HCT116 (cell line): ENCODE results near the gene SLC44A5. TPM values are rescaled to one million over a fixed set of nuclear protein-coding genes. Genes with fewer than 3 reads are reported as not detected.

Experiments
- ATAC-seq: fragments of 200-7000 bp; cut with Tn5 transposase; 2 replicates; pipeline ENCODE4 v1.9.1; 2020; ENCODE audit warnings: mild to moderate bottlenecking, moderate library complexity
- BruUV-seq: library from RNA; stranded (reverse); fragments of 400-500 nt; replicated peaks from 2 replicates; lab custom pipeline; 2021; lab: Mats Ljungman, UMichigan
- CTCF ChIA-PET: fragments of 300-600 bp; sonication (Branson Sonifier 250); formaldehyde crosslinking; loops from one replicate; lab custom pipeline; 2021; ENCODE audit warnings: antibody characterized with exemption; lab: Charles Lee
- POLR2A ChIA-PET: fragments of 300-600, 350-600 bp; sonication (Branson Sonifier 250); formaldehyde crosslinking; loops from one replicate; lab custom pipeline; 2021; ENCODE audit warnings: antibody characterized with exemption; lab: Charles Lee
- RAD21 ChIA-PET, 2 experiments: fragments of 300-600 bp; sonication (Branson Sonifier 250); formaldehyde crosslinking; loops; one replicate each; lab custom pipeline; 2023; ENCODE audit warnings: low total read pairs in 2 of 2; ENCODE audit not compliant: uncharacterized antibody in 2 of 2, unreplicated experiment in 2 of 2, low non-redundant PET in 1 of 2; lab: Charles Lee
- DNase-seq: peaks from one replicate; pipeline ENCODE4 v3.0.0-alpha.2; 2010; ENCODE audit warnings: low read depth, low spot score
- H2AFZ ChIP-seq: fragments of 200-600 bp; shearing (Covaris generic), sonication (generic); 2 replicates; pipeline ENCODE4 v1.6.1; 2017; ENCODE audit warnings: low read depth, mixed run types, mixed read lengths, antibody characterized with exemption, low read length; ENCODE audit not compliant: poor library complexity, severe bottlenecking
- H3K27ac ChIP-seq: 2 replicates; pipeline ENCODE4 v1.5.1; 2012; ENCODE audit warnings: low read depth, low read length
- H3K27me3 ChIP-seq: fragments of 200-600 bp; sonication (generic); 2 replicates; pipeline ENCODE4 v1.6.1; 2016; ENCODE audit warnings: mixed run types, low read length, mixed read lengths; ENCODE audit not compliant: insufficient read depth
- H3K36me3 ChIP-seq, 2 experiments: fragments of 200-500 bp in 1 of 2; fragments of 200-600 bp in 1 of 2; sonication (Bioruptor generic) in 1 of 2; sonication (generic) in 1 of 2; 2 replicates each; pipeline versions ENCODE4 v1.5.1 to v1.6.1; 2014 to 2016; ENCODE audit warnings: low read length in 2 of 2, inconsistent platforms in 1 of 2, mixed read lengths in 1 of 2, mixed run types in 1 of 2; ENCODE audit not compliant: insufficient read depth in 2 of 2, control insufficient read depth in 1 of 2
- H3K4me1 ChIP-seq, 2 experiments: fragments of 200-600 bp in 1 of 2; sonication (generic) in 1 of 2; 2 replicates each; pipeline versions ENCODE4 v1.5.1 to v1.6.1; 2012 to 2017; ENCODE audit warnings: low read length in 2 of 2, inconsistent platforms in 1 of 2, mild to moderate bottlenecking in 1 of 2, mixed read lengths in 1 of 2, mixed run types in 1 of 2, moderate library complexity in 1 of 2; ENCODE audit not compliant: insufficient read depth in 2 of 2, control insufficient read depth in 1 of 2
- H3K4me2 ChIP-seq: fragments of 200-600 bp; sonication (generic); 2 replicates; pipeline ENCODE4 v1.6.1; 2017; ENCODE audit warnings: mixed run types, low read length, mixed read lengths
- H3K4me3 ChIP-seq, 2 experiments: fragments of 200-600 bp in 1 of 2; sonication (generic) in 1 of 2; replicated peaks in 1 of 2; 2 replicates each; pipeline ENCODE4 v1.5.1; 2011 to 2016; ENCODE audit warnings: low read length in 2 of 2, control low read depth in 1 of 2, low read depth in 1 of 2, mild to moderate bottlenecking in 1 of 2, mixed read lengths in 1 of 2, mixed run types in 1 of 2
- H3K79me2 ChIP-seq: fragments of 200-600 bp; sonication (generic); 2 replicates; pipeline ENCODE4 v1.6.1; 2017; ENCODE audit warnings: mild to moderate bottlenecking, mixed run types, low read length, moderate library complexity, mixed read lengths; ENCODE audit not compliant: insufficient read depth
- H3K9ac ChIP-seq: fragments of 200-600 bp; sonication (generic); 2 replicates; pipeline ENCODE4 v1.6.1; 2016; ENCODE audit warnings: low read length, mixed read lengths
- H3K9me2 ChIP-seq: fragments of 200-600 bp; sonication (generic), shearing (Covaris generic); 2 replicates; pipeline ENCODE4 v1.6.1; 2017; ENCODE audit warnings: mixed run types, mild to moderate bottlenecking, moderate library complexity; ENCODE audit not compliant: insufficient read depth
- H3K9me3 ChIP-seq, 2 experiments: fragments of 200-500 bp in 1 of 2; fragments of 200-600 bp in 1 of 2; sonication (Bioruptor generic) in 1 of 2; sonication (generic) in 1 of 2; 2 replicates each; pipeline ENCODE4 v1.6.1; 2014 to 2017; ENCODE audit warnings: low read length in 2 of 2, mixed read lengths in 2 of 2, inconsistent platforms in 1 of 2, low read depth in 1 of 2, mild to moderate bottlenecking in 1 of 2, mixed run types in 1 of 2, moderate library complexity in 1 of 2; ENCODE audit not compliant: control insufficient read depth in 1 of 2, insufficient read depth in 1 of 2
- H4K20me1 ChIP-seq: fragments of 200-600 bp; sonication (generic), shearing (Covaris generic); 2 replicates; pipeline ENCODE4 v1.6.1; 2017; ENCODE audit warnings: mixed run types, mild to moderate bottlenecking, moderate library complexity; ENCODE audit not compliant: insufficient read depth
- CBX3 ChIP-seq: IDR thresholded peaks from 2 replicates; pipeline ENCODE4 v1.6.1; 2012; ENCODE audit warnings: low read depth
- CEBPB ChIP-seq: IDR thresholded peaks from 2 replicates; pipeline ENCODE4 v1.6.1; 2012; ENCODE audit warnings: low read depth
- EGR1 ChIP-seq: IDR thresholded peaks from 2 replicates; pipeline ENCODE4 v1.6.1; 2012; ENCODE audit warnings: low read depth
- ELF1 ChIP-seq: IDR thresholded peaks from 2 replicates; pipeline ENCODE4 v1.6.1; 2012; ENCODE audit warnings: low read depth, borderline replicate concordance
- EZH2 ChIP-seq: fragments of 200-600 bp; sonication (generic); IDR thresholded peaks from 2 replicates; pipeline ENCODE4 v1.6.1; 2017; ENCODE audit warnings: antibody characterized with exemption, mixed run types
- EZH2phosphoT487 ChIP-seq: fragments of 200-600 bp; IDR thresholded peaks from 2 replicates; pipeline ENCODE4 v1.6.1; 2018; ENCODE audit warnings: antibody characterized with exemption, borderline replicate concordance
- POLR2AphosphoS5 ChIP-seq: IDR thresholded peaks from 2 replicates; pipeline ENCODE4 v1.6.1; 2011; ENCODE audit warnings: mild to moderate bottlenecking, low read depth, low read length, moderate library complexity
- RAD21 ChIP-seq: IDR thresholded peaks from 2 replicates; pipeline ENCODE4 v1.6.1; 2012; ENCODE audit warnings: low read depth, mild to moderate bottlenecking
- SIN3A ChIP-seq: IDR thresholded peaks from 2 replicates; pipeline ENCODE4 v1.6.1; 2012; ENCODE audit warnings: low read depth
- SP1 ChIP-seq: IDR thresholded peaks from 2 replicates; pipeline ENCODE4 v1.6.1; 2012; ENCODE audit warnings: low read depth
- TCF7L2 ChIP-seq: IDR thresholded peaks from 2 replicates; pipeline ENCODE4 v1.7.0; 2011; ENCODE audit warnings: borderline replicate concordance, inconsistent platforms; ENCODE audit not compliant: insufficient read depth, insufficient read length; ENCODE audit errors: extremely low read depth
- YY1 ChIP-seq: IDR thresholded peaks from 2 replicates; pipeline ENCODE4 v1.6.1; 2011; ENCODE audit warnings: low read length, low read depth, moderate library complexity, mild to moderate bottlenecking; ENCODE audit not compliant: insufficient replicate concordance; ENCODE audit errors: extremely low read depth
- ZBTB33 ChIP-seq: IDR thresholded peaks from 2 replicates; pipeline ENCODE4 v1.6.1; 2011; ENCODE audit warnings: mild to moderate bottlenecking, low read length, moderate library complexity; ENCODE audit not compliant: insufficient replicate concordance; ENCODE audit errors: extremely low read depth
- ZNF274 ChIP-seq: fragments of 200-500 bp; sonication (Bioruptor generic); IDR thresholded peaks from 2 replicates; pipeline ENCODE4 v1.6.1; 2014; ENCODE audit warnings: mild to moderate bottlenecking, low read depth, low read length, inconsistent platforms
- intact Hi-C: fragments of 100-400 bp; cut with micrococcal nuclease; formaldehyde crosslinking; loops from 2 replicates; pipeline ENCODE4 v1.10.0; 2022
- total RNA-seq: library from RNA; stranded (reverse); gene quantifications from one replicate; pipeline ENCODE4 v1.2.1, GENCODE V29; 2021; ENCODE audit not compliant: unreplicated experiment
- TF ChIP-seq, protein P1 (sequence below), 3 experiments: fragments of 200-600 bp in 1 of 3; sonication (generic) in 1 of 3; IDR thresholded peaks in 2 of 3; conservative IDR thresholded peaks in 1 of 3; 2 replicates each; pipeline ENCODE4 v1.5.1; 2012 to 2017; ENCODE audit warnings: low read depth in 2 of 3, low read length in 2 of 3, antibody characterized with exemption in 1 of 3, borderline replicate concordance in 1 of 3, control low read depth in 1 of 3, mild to moderate bottlenecking in 1 of 3, mixed read lengths in 1 of 3, mixed run types in 1 of 3, moderate library complexity in 1 of 3; ENCODE audit not compliant: insufficient read depth in 1 of 3

The SLC44A5 gene
- total RNA-seq, 1 experiment from 2014 or later = 2.4 TPM

GRCh38 chr1:75245239-75245638, 365.7 kb downstream of the SLC44A5 start:
- H3K4me1 ChIP-seq = no peaks in the 10 kb centered on the region
- TF ChIP-seq CBX3 (no peak), CEBPB (no peak), ZBTB33 (no peak), ELF1 (no peak), ZNF274 (no peak), EZH2phosphoT487 (no peak), RAD21 (no peak), YY1 (no peak), SIN3A (no peak), EGR1 (no peak), POLR2AphosphoS5 (no peak), EZH2 (no peak), TCF7L2 (no peak), SP1 (no peak)
- TF ChIP-seq, protein P1, sequence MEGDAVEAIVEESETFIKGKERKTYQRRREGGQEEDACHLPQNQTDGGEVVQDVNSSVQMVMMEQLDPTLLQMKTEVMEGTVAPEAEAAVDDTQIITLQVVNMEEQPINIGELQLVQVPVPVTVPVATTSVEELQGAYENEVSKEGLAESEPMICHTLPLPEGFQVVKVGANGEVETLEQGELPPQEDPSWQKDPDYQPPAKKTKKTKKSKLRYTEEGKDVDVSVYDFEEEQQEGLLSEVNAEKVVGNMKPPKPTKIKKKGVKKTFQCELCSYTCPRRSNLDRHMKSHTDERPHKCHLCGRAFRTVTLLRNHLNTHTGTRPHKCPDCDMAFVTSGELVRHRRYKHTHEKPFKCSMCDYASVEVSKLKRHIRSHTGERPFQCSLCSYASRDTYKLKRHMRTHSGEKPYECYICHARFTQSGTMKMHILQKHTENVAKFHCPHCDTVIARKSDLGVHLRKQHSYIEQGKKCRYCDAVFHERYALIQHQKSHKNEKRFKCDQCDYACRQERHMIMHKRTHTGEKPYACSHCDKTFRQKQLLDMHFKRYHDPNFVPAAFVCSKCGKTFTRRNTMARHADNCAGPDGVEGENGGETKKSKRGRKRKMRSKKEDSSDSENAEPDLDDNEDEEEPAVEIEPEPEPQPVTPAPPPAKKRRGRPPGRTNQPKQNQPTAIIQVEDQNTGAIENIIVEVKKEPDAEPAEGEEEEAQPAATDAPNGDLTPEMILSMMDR (IDR thresholded peaks at IDR 0.05 in 2 of 3, conservative IDR thresholded peaks at IDR 0.05 in 1 of 3; ENCODE audit: borderline replicate concordance in 1 of 3, insufficient read depth in 1 of 3, low read depth in 2 of 3, low read length in 2 of 3) = no peak
- intact Hi-C loops = no loop called here
- no peak overlapping the region for H3K27ac ChIP-seq
- no peak overlapping the region for H2AFZ ChIP-seq
- H3K36me3 ChIP-seq = no peaks in the 10 kb centered on the region
- no peaks in the 10 kb centered on the region for H3K9me3 ChIP-seq
- H3K4me2 ChIP-seq = no peak overlapping the region
- no peak overlapping the region for H3K9ac ChIP-seq
- ChIA-PET CTCF (no interaction called here), POLR2A (no interaction called here), RAD21 (no interaction called here)
- BruUV-seq = no TSS peak
- DNase-seq (no peak), ATAC-seq (no peak)
- no peaks in the 10 kb centered on the region for H3K9me2 ChIP-seq
- no peaks in the 10 kb centered on the region for H3K27me3 ChIP-seq
- H3K4me3 ChIP-seq = no peak overlapping the region
- H4K20me1 ChIP-seq = no peaks in the 10 kb centered on the region
- H3K79me2 ChIP-seq = no peaks in the 10 kb centered on the region
